ENCODE measurements around the gene ASS1. TPM values are rescaled to one million over a fixed set of nuclear protein-coding genes. Genes with fewer than 3 reads are reported as not detected.

Gene ASS1
- total and polyA plus RNA-seq, 2 donors (not counting 1 experiment from before 2014, with no cell fraction given) = 0.30 to 0.44 TPM

GRCh38 chr9:130463763-130464745 lies 19.3 kb downstream of the ASS1 start:
- Mint-ChIP-seq H3K27me3 (peaks cover 16% of the 10 kb centered on the region), H3K9me3 (ENCODE audit: insufficient read depth) (no peaks in the 10 kb centered on the region), H3K27ac (no peak overlapping the region), H3K4me1 (no peaks in the 10 kb centered on the region), H3K4me3 (no peak overlapping the region)
- 71% methylated on average over 19 of the region's 22 CpGs for WGBS (ENCODE audit: insufficient coverage)
- H3K9me3 ChIP-seq (ENCODE audit: control extremely low read depth in 1 of 3, control insufficient read depth in 2 of 3, insufficient read depth in 1 of 3, low read length in 2 of 3) = no peaks in the 10 kb centered on the region
- TF ChIP-seq EZH2 (IDR thresholded peaks at IDR 0.05; ENCODE audit: borderline replicate concordance, insufficient read depth, low read depth, low read length, poor library complexity, severe bottlenecking) (no peak), CTCF (IDR thresholded peaks at IDR 0.05) (no peak)
- POLR2A ChIA-PET = no interaction called here
- H3K4me2 ChIP-seq (replicated peaks; ENCODE audit: low read depth, low read length, poor library complexity, severe bottlenecking) = no peak overlapping the region
- H3K4me1 ChIP-seq (ENCODE audit: control insufficient read depth in 2 of 2, insufficient read depth in 2 of 2, low read length in 2 of 2) = peaks cover 0 to 3% of the 10 kb centered on the region in 2 donors
- H3K4me3 ChIP-seq (ENCODE audit: control extremely low read depth in 1 of 5, extremely low read depth in 1 of 5, insufficient read depth in 1 of 5, low read depth in 2 of 5, low read length in 4 of 5) = no peak overlapping the region
- no peak for DNase-seq
- peaks cover 0 to 33% (median 5%) of the 10 kb centered on the region in 4 experiments for H3K27me3 ChIP-seq (replicated peaks in 1 of 4; ENCODE audit: control extremely low read depth in 1 of 4, control insufficient read depth in 3 of 4, insufficient read depth in 4 of 4, low read length in 3 of 4)
- CTCF ChIA-PET = interaction anchor here (1.2 to 2.9 kb wide), 4 partner anchors 217 to 220 kb away, joined by 4 to 33 read pairs (median 7); no protein-coding TSS in a partner anchor
- H3K79me2 ChIP-seq (ENCODE audit: control insufficient read depth, insufficient read depth, low read length) = no peaks in the 10 kb centered on the region
- H3K9ac ChIP-seq (ENCODE audit: low read length) = no peak overlapping the region
- no peak overlapping the region for H2AFZ ChIP-seq (ENCODE audit: insufficient read depth, low read depth, low read length, poor library complexity, severe bottlenecking)
- no peaks in the 10 kb centered on the region for H4K20me1 ChIP-seq (ENCODE audit: control insufficient read depth, insufficient read depth, low read length, poor library complexity, severe bottlenecking)
- ATAC-seq (ENCODE audit: low read depth) = no peak
- no peak overlapping the region for H3K27ac ChIP-seq (ENCODE audit: low read length in 2 of 2)
- H3K36me3 ChIP-seq (replicated peaks in 1 of 2; ENCODE audit: control extremely low read depth in 1 of 2, control insufficient read depth in 1 of 2, extremely low read depth in 1 of 2, insufficient read depth in 2 of 2, low read length in 1 of 2) = no peaks in the 10 kb centered on the region
- intact Hi-C loops (cut with micrococcal nuclease) = no loop called here
